GM18858 (cell line): Measurements from ENCODE around the gene PITX1.
"Not testable (repeated sequence)": the region's sequence is repeated elsewhere in the genome, so short reads cannot be mapped to it uniquely, and the experiment has no call there.

ENCODE experiments used
- ATAC-seq: cut with Tn5 transposase; IDR thresholded peaks from one replicate; pipeline ENCODE4 v1.9.1; 2021; ENCODE audit not compliant: unreplicated experiment

Gene PITX1

DNA sequence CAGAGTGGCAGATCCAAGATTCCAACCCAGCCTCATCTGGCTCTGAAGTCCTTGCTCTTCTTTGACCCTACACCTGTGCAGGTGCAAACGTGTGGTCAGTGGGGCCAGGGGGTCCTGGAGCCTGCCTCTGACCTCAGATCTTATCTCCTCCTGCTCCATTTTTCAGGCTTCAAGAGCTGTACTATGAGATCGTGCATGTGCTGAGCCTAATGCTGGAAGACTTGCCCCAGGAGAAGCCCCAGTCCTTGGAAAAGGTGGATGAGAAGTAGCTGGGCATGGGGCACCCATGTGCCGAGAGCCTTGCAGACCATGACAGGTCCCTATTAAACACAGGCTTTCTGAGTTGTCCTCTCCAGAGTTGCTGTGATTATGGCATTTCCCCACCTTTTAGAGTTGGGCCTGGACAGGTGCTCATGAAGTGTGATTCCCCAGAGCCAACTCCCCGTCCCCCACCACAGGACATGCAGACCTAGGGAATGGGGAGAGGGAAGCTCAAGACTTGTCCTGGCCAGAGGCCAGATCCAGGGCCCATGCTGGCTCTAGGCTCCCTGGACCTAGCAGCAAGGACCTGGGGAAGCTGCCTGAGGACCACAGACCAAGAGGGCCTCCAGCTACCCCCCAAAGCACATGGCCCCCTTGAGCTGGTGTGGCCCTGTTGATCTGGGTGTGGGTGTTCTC lies 22.5 kb downstream of the PITX1 start:
- ATAC-seq, result no peak

DNA sequence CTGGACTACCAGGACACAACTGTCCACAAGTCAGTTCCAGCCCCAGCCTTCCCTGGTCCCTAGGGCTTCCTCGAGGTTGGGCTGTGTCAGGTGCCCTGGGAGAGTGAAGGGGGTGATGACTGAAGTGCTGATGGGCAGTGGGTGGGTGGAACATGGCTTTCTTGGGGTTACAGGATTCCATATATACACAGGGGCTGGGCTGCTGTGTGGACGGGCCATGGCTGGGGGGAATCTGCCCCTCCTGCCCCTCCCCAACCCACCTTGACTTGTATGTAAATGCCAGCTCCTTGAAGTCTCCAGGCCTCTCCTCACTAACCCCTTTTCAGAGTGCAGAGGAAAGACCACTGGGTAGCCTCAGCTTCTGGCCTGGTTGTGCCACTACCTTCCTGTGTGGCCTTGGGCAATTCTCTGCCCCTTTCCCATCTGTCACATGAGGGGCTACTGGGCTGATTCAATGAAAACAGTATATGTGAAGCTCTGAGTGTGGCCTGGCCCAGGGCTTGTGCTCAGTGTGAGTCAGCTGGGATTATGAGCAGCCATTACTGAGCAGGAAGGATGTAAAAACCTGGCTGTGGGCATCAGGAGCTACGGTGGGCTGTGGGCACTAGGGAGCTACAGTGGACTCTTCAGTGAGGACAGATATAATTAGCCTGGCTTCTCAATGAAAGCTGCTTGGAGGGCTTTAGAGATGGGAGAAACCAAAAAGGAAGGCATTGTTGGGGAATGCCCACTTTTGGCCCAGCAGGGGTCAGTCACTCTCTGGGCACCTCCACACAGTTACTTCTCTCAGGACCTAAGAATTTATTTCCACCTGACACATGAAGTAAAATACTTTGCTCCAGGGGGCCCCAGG lies 23.3 kb downstream of the PITX1 start:
- no peak for ATAC-seq

DNA sequence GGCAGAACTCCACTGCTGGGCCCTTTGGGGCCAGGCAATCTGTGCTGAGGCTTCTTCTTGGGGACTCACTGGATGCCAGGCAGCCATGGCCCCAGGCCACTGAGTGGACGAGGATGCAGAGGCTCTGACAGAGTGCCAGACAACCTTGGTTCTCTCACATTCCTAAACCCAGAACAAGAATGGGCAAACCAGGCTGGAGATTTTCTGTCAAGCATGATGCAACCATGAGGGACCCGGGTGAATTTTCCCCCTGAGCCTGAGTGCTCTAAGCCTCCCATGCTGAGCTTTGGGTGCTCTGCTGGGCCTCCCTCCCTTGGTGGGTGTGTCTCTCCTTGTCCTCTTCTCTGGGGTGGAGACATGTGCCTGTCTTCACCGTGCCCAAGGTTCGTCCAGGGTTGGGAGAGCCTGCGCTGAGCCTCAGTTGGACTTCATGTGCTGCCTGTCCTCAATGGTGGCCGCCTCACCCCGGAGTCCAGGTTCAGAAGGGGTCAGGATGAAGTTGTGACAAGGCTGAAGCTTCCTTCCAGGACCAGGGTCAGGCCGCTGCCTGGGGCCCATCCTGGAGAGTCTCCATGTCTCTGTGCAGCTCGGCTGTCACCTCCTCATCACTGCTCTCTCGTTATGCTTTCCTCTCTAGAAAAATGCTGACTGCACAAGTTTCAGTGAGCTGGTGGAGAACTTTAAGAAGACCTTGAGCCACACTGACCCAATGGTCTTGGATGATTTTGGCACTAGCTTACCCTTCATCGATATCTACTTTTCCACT lies 24.1 kb downstream of the PITX1 start:
- ATAC-seq, result no peak

DNA sequence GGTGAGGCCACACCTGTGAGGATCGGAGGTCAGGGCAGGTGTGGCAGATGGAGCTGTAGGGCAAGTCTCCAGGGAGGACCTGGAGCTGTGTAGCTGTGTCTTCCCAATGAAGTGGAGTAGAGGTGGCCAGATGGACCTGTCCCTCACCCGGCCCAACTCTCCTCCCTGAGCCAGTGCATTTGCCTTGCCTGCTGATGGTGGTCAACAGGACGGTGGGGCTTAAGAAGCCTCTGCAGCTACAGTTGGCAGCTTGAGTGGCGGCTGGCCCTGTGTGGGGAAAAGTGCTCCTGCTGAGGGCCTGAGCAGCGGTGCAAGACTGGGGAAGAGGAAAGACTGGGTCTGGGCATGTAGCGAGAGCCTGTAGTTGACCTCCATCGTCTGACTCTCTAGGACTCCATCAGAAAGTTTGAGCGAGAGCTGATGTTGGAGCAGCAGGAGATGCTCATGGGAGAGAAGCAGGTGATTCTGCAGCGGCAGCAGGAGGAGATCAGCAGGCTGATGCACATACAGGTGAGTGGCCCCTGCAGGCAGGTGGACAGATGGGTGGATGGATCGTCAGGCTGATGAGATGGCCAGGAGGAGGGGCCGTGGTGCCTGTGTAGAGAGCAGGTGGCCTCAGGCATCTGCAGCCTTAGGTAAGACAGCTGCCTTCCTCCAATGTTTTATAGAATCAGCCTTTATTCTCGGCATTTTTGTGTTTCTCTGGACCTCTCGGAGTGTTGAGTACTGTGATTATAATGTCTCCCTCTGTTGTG lies 24.9 kb downstream of the PITX1 start:
- no peak for ATAC-seq

DNA sequence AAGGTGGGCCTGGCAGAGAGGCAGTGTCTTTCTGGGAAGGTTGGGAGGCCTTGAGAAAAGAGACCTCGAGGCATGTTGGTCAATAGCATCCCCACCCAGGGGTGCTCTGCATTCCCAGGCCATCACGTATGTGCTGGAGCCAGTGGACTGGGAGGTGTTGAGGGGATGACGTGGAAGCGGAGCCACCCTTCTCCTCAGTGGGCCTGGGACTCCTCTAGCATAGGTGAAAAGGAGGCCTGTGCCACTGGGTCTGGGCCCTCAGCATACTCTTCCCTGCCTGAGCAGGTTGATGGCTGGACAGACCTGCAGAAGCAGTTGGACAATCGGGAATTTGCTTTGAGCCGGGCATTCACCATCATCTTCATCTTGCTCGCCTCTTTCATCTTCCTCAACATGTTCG lies 25.5 kb downstream of the PITX1 start:
- no peak for ATAC-seq

DNA sequence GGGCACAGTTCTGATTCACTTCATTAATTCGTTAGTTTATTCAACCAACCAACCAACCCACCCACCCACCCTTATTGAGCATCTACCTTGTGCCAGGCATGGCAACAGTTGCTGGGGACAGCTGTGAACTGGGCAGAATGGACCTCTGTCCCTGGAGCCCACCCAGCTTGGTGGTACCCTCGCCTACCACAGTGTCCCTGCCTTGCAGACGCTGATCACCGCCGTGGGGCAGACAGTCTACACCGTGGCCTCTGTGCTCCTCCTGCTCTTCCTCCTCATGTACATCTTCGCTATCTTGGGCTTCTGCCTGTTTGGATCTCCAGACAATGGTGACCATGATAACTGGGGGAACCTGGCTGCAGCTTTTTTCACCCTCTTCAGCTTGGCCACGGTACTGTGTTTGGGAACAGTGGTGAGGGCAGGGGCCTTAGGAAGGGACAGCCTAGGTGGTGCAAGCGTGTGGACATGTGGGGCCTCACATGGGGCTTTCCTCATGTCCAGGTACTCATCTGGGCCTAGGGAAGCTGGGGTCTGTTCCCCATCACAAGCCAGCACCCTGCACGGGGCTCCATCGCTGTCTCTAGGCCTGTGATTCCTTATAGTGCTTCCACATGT lies 26.2 kb downstream of the PITX1 start:
- no peak for ATAC-seq

DNA sequence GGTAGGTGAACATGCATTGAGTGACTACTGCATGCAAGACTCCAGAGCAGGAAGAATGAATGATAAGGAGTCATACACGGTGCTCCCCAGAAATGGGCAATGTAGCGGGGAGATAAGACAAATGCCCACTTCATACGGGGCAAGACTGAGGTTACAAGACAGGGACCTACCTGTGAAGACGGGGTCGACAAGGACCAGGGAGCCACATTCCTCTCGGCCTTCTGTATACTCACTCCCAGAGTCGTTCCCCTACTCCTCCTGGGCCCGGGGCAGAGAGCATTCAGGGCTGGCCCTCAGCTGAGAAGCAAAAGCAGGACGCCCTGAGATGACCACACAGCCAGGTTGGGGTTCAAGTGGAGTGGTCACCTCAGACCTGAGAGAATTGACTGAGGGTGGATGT lies 26.7 kb downstream of the PITX1 start:
- ATAC-seq, result no peak

DNA sequence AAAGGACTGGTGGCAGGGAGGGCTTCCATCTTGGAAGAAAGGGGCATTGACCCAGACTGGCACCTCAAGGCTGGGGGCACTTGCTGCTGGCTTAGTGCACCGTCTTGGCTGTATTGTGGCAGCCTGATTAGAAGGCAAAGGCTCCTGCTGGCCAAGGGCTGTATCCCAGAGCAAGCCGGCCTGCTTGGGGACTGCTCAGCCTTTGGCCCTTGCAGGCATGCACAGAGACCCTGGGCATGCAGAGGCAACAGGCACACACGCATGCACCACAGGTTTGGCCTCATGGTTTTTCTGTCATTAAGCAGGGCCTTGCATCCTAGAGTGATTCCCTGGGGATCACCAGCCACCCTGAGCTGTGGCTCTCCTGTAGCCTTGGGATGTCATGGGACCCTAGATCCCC lies 29.0 kb downstream of the PITX1 start:
- ATAC-seq, result no peak

DNA sequence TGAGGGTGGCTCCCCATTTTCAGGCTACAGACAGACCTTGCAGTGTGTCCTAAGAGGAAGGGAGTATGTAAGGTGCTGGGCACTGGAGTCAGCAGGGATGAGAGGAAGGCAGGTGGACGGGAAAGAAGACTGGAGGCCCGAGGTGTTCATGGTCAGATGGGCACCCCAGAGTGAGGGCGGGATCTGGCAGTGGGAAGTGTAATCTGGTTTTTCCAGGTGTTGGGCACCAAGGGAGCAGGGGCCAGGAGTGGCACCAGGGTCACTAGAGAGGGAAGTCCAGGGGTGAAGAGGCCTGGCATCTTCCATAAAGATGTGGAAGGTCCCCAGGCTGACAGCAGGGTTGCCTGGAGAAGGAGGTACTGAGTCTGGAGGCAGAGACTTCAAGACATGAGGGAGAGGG lies 29.7 kb downstream of the PITX1 start:
- no peak for ATAC-seq

DNA sequence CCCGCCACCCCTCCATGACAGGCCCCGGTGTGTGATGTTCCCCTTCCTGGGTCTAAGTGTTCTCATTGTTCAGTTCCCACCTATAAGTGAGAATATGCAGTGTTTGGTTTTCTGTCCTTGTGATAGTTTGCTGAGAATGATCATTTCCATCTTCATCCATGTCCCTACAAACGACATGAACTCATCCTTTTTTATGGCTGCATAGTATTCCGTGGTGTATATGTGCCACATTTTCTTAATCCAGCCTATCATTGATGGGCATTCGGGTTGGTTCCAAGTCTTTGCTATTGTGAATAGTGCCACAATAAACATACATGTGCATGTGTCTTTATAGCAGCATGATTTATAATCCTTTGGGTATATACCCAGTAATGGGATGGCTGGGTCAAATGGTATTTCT lies 36.0 kb downstream of the PITX1 start:
- not testable (repeated sequence) for ATAC-seq

DNA sequence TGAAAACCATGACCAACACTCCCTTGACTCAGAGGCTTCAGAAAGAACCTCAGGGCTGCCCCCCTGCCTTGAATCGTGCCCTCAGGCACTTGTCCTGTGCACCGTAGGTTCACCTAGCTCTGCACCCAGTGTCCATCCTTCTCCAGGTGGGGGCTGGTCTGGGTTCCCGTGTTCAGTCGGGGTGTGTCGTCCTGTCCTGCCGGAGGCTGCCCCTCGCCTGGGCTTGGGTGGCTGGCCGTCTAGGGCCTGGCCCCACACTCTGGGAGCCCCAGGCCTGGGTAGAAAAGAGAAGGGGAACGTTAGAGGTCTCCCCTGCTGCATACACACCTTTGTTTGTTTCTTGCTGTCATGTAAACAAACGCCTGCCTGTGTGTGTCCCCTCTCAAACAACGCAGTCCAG lies 37.0 kb downstream of the PITX1 start:
- no peak for ATAC-seq

DNA sequence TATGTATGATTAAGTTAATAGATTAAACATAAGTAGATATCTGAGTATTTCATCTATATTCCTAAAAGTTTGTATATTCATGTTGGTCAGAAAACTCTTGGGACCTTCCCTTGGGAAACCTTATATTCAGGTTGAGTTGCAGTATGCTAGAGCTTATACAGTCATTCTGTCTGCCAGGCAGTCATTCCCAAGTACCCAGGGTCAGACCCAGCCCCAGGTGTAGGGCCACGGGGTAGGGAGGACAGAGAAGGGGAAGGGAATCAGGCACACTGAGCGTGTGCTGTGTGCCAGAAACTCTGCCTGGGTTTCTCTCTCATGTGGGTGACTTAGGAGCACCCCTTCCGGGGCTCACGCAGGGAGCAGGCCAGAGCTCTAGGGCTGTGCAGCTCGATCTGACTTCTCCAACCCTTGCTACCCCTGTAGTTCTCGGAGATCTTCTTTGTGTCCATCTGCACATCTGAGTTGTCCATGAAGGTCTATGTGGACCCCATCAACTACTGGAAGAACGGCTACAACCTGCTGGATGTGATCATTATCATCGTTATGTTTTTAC lies 38.1 kb downstream of the PITX1 start:
- no peak for ATAC-seq

DNA sequence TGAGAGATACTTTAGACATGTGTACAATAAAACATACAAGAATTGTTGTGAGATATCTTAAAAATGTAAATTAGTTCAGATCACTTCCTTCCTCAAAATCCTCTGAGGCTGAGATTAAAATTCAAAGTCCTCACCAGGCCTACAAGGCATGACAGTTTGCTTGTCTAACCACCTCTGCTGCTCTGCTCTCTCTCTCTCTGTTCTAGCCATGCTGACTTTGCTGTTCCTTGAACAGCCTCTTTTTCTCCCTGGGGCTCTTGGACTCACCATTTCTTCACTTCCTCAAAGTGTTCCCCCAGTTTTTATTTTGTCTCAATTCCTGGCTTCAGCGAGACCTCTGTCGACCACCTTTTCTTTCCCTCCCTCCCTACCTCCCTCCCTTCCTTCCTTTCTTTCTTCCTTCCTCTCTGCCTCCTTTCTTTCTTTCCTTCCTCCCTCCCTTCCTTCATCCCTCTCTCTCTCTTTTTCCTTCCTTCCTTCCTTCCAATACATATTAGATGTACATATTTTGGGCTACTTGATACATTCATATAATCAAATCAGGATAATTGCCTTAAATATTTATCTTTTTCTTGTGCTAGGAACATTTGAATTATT lies 39.4 kb downstream of the PITX1 start:
- ATAC-seq, result no peak

DNA sequence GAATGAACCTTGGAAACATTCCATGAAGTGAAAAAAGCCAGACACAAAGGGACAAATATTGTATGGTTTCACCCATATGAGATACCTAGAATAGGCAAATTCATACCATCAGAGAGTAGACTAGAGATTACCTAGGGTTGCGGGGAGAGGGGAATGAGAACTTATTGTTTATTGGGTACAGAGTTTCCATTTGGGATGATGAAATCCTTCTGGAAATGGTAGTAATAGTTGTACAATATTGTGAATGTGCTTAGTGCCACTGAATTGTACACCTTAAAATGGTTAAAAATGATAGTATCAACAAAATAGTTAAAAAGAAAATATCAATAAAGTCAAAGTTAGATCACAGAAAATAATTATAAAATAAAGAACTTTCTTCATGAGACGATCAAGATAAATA lies 40.9 kb downstream of the PITX1 start:
- no peak for ATAC-seq

DNA sequence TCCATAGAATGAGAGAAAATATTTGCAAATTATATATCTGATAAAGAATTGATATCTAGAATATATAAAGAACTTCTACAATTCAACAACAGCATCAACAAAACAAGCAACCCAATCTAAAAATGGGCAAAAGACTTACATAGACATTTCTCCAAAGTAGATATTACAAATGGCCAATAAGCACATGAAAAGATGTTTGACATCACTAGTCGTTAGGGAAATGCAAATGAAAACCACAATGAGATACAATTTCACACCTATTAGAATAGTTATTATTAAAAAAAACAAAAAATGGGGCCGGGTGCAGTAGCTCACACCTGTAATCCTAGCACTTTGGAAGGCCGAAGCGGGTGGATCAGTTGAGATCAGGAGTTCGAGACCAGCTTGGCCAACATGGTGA lies 41.9 kb downstream of the PITX1 start:
- ATAC-seq, result no peak

DNA sequence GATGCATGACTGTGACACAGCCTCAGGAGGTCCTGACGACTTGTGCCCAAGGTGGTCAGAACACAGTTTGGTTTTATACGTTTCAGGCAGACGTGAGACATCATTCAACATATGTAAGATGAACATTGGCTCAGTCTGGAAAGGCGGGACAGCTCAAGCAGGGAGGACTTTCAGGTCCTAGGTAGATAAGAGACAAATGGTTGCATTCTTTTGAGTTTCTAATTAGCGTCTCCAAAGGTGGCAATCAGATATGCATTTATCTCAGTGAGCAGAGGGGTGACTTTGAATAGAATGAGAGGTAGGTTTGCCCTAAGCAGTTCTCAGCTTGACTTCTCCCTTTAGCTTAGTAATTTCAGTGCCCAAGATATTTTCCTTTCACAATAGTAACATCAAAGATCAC lies 43.8 kb downstream of the PITX1 start:
- ATAC-seq, result not testable (repeated sequence)

DNA sequence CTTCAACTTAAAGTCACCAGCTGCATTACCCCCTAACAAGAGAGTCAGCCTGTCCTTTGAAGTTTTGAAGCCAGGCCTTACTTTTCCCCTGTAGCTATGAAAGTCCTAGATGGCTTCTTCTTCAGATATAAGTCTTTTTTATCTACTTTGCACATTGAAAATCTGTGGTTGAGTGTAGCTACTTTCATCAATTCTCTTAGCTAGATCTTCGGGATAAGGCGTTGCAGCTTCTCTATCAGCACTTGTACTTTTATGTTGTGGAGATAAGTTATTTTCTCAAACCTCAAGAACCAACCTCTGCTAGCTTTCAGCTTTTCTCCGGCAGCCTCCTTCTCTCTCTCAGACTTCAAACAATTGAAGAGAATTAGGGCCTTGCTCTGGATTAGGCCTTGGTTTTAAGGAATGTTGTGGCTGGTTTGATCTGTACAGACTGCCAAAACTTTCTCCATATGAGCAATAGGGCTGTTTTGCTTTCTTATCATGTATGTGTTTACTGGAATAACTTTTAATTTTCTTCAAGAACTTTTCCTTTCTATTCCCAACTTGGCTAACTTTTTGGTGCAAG lies 44.7 kb downstream of the PITX1 start:
- no peak for ATAC-seq

DNA sequence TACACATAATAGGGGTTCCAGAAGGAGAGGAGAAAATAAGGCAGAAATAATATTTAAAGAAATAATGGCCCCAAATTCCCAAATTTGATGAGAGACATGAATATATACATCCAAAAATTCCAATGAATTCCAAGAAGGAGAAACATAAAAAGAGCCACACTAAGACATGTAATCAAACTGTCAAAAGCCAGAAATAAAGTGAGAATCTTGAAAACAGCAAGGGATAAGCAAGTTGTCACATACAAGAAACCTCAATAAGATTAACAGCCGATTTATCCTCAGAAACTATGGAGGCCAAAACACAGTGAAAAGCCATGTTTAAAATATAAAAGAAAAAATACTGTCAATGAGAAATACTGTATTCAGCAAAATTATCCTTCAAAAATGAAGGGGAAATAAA lies 51.8 kb downstream of the PITX1 start:
- no peak for ATAC-seq

DNA sequence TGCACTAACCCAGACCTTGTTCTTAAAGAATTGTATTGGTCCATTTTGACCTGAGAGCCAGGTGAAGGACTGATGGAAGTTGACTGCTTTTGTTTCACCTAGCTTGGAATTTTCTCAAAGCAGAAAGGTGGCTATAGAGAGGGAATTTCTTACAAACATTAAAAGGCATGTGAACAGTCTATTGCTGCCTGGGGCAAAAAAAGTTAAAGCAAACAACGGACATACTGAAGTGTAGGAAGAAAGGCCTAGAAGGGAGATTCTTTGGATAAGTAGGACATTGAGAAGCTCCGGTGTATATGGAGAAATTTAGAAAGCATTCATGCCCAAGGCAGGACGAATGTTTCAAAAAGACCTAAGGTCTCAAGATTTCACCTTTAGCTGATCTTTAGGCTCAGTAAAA lies 54.6 kb downstream of the PITX1 start:
- ATAC-seq, result no peak
